IPS-20b (cell line): ENCODE measurements around the gene PAQR3.

Experiments used
- H3K27ac ChIP-seq: one replicate; pipeline ENCODE4 v1.5.1; 2013; ENCODE audit warnings: low read length
- H3K27me3 ChIP-seq: 2 replicates; pipeline ENCODE4 v1.6.1; 2013; ENCODE audit warnings: mild to moderate bottlenecking, low read length, inconsistent platforms; ENCODE audit not compliant: insufficient read depth
- H3K36me3 ChIP-seq: 2 replicates; pipeline ENCODE4 v1.6.1; 2013; ENCODE audit warnings: low read depth, mild to moderate bottlenecking, inconsistent platforms, low read length, moderate library complexity; ENCODE audit not compliant: insufficient read depth
- H3K4me1 ChIP-seq: 2 replicates; pipeline ENCODE4 v1.6.1; 2013; ENCODE audit warnings: mild to moderate bottlenecking, control low read depth, inconsistent platforms, low read length, moderate library complexity; ENCODE audit not compliant: insufficient read depth
- H3K4me3 ChIP-seq: 2 replicates; pipeline ENCODE4 v1.5.1; 2013; ENCODE audit warnings: mild to moderate bottlenecking, low read length, inconsistent platforms
- H3K9ac ChIP-seq: 2 replicates; pipeline ENCODE4 v1.6.1; 2013; ENCODE audit warnings: low read depth, mild to moderate bottlenecking, inconsistent platforms, low read length, moderate library complexity
- H3K9me3 ChIP-seq: 2 replicates; pipeline ENCODE4 v1.6.1; 2013; ENCODE audit warnings: mild to moderate bottlenecking, low read depth, low read length, inconsistent platforms; ENCODE audit not compliant: insufficient read depth

The PAQR3 gene

GRCh38 chr4:78951862-78952472 is 12.7 kb upstream of the PAQR3 start:
- Histone ChIP-seq H3K9ac (no peak overlapping the region), H3K9me3 (no peaks in the 10 kb centered on the region), H3K36me3 (no peaks in the 10 kb centered on the region), H3K27me3 (no peaks in the 10 kb centered on the region), H3K4me3 (no peak overlapping the region), H3K4me1 (no peaks in the 10 kb centered on the region), H3K27ac (no peak overlapping the region)

GRCh38 chr4:78949735-78950134 is 10.5 kb upstream of the PAQR3 start:
- Histone ChIP-seq H3K9ac (no peak overlapping the region), H3K27me3 (no peaks in the 10 kb centered on the region), H3K27ac (no peak overlapping the region), H3K4me1 (no peaks in the 10 kb centered on the region), H3K36me3 (no peaks in the 10 kb centered on the region), H3K4me3 (no peak overlapping the region), H3K9me3 (no peaks in the 10 kb centered on the region)

- H3K9ac ChIP-seq: no peak overlapping the region
- H3K27me3 ChIP-seq: peaks cover 6% of the 10 kb centered on the region
Observed at GRCh38 chr4:78945651-78946179, 6.5 kb upstream of the PAQR3 start.

GRCh38 chr4:78944381-78944780 is 5.1 kb upstream of the PAQR3 start:
- peaks cover 17% of the 10 kb centered on the region for H3K27me3 ChIP-seq
- no peaks in the 10 kb centered on the region for H3K36me3 ChIP-seq
- no peaks in the 10 kb centered on the region; the same call in 1 of the 2 replicates for H3K4me1 ChIP-seq
- H3K4me3 ChIP-seq: no peak overlapping the region
- H3K9me3 ChIP-seq: no peaks in the 10 kb centered on the region
- H3K27ac ChIP-seq: no peak overlapping the region
- no peak overlapping the region for H3K9ac ChIP-seq

More at GRCh38 chr4:78945651-78946179, 6.5 kb upstream of the PAQR3 start:
- Histone ChIP-seq H3K4me3 (no peak overlapping the region), H3K9me3 (no peaks in the 10 kb centered on the region), H3K36me3 (no peaks in the 10 kb centered on the region), H3K27ac (no peak overlapping the region), H3K4me1 (no peaks in the 10 kb centered on the region)

- H3K4me3 ChIP-seq: no peak overlapping the region
- H3K9ac ChIP-seq: no peak overlapping the region
- H3K9me3 ChIP-seq: no peaks in the 10 kb centered on the region
- no peak overlapping the region for H3K27ac ChIP-seq
- no peaks in the 10 kb centered on the region for H3K36me3 ChIP-seq
- H3K4me1 ChIP-seq: peaks cover 19% of the 10 kb centered on the region
- peaks cover 17% of the 10 kb centered on the region for H3K27me3 ChIP-seq
Observed at GRCh38 chr4:78940752-78941151, 1.5 kb upstream of the PAQR3 start.

GRCh38 chr4:78939667-78940008 is 400 bp upstream of the PAQR3 start:
- Histone ChIP-seq H3K9ac (peak overlapping the region; percentile 17; the same call in 1 of the 2 replicates), H3K4me3 (peak overlapping the region; percentile 82), H3K9me3 (no peaks in the 10 kb centered on the region), H3K27ac (no peak overlapping the region), H3K27me3 (peaks cover 17% of the 10 kb centered on the region), H3K36me3 (no peaks in the 10 kb centered on the region), H3K4me1 (peaks cover 19% of the 10 kb centered on the region)

GRCh38 chr4:78938474-78938867 is 767 bp downstream of the PAQR3 start:
- H3K36me3 ChIP-seq: 0 out of 2 replicates have a peak, but pooled peaks cover 8% of the 10 kb centered on the region
- peaks cover 19% of the 10 kb centered on the region for H3K4me1 ChIP-seq
- peak overlapping the region; percentile 82 for H3K4me3 ChIP-seq
- no peak overlapping the region for H3K27ac ChIP-seq
- H3K27me3 ChIP-seq: peaks cover 17% of the 10 kb centered on the region
- peak overlapping the region; percentile 72; the same call in 1 of the 2 replicates for H3K9ac ChIP-seq
- H3K9me3 ChIP-seq: no peaks in the 10 kb centered on the region

GRCh38 chr4:78937837-78938236 is 1.4 kb downstream of the PAQR3 start:
- Histone ChIP-seq H3K36me3 (peaks cover 13% of the 10 kb centered on the region), H3K27me3 (peaks cover 17% of the 10 kb centered on the region), H3K9ac (no peak overlapping the region), H3K27ac (no peak overlapping the region), H3K4me3 (peak overlapping the region; percentile 82), H3K4me1 (peaks cover 19% of the 10 kb centered on the region), H3K9me3 (no peaks in the 10 kb centered on the region)

GRCh38 chr4:78936989-78937388 is 2.2 kb downstream of the PAQR3 start:
- Histone ChIP-seq H3K4me1 (peaks cover 19% of the 10 kb centered on the region), H3K9me3 (no peaks in the 10 kb centered on the region), H3K9ac (0 out of 2 replicates have a peak overlapping the region, but pooled peaks have one; percentile 20), H3K36me3 (peaks cover 22% of the 10 kb centered on the region), H3K27me3 (peaks cover 17% of the 10 kb centered on the region), H3K4me3 (peak overlapping the region; percentile 82), H3K27ac (no peak overlapping the region)

- Histone ChIP-seq H3K9me3 (no peaks in the 10 kb centered on the region), H3K27ac (no peak overlapping the region), H3K4me1 (no peaks in the 10 kb centered on the region), H3K36me3 (peaks cover 70% of the 10 kb centered on the region), H3K27me3 (no peaks in the 10 kb centered on the region), H3K9ac (no peak overlapping the region), H3K4me3 (no peak overlapping the region)
Observed at GRCh38 chr4:78930016-78930629, 9.1 kb downstream of the PAQR3 start.

- no peak overlapping the region for H3K9ac ChIP-seq
- no peak overlapping the region for H3K27ac ChIP-seq
- no peak overlapping the region for H3K4me3 ChIP-seq
- H3K27me3 ChIP-seq: no peaks in the 10 kb centered on the region
- H3K4me1 ChIP-seq: no peaks in the 10 kb centered on the region
- no peaks in the 10 kb centered on the region for H3K9me3 ChIP-seq
- H3K36me3 ChIP-seq: peaks cover 78% of the 10 kb centered on the region
Observed at GRCh38 chr4:78928835-78929234, 10.4 kb downstream of the PAQR3 start.

GRCh38 chr4:78926826-78927225 is 12.4 kb downstream of the PAQR3 start:
- Histone ChIP-seq H3K9ac (no peak overlapping the region), H3K27ac (no peak overlapping the region)

More at GRCh38 chr4:78926826-78927225, 12.4 kb downstream of the PAQR3 start:
- Histone ChIP-seq H3K4me3 (no peak overlapping the region), H3K4me1 (no peaks in the 10 kb centered on the region), H3K9me3 (no peaks in the 10 kb centered on the region), H3K36me3 (peaks cover 72% of the 10 kb centered on the region), H3K27me3 (no peaks in the 10 kb centered on the region)
